ENCODE data around the gene MYDGF.
A peak's percentile ranks its signal among the peaks of the same experiment; 100 is the strongest.

The MYDGF gene

GRCh38 chr19:4639531-4640246 lies 30.5 kb downstream of the MYDGF start:
- Histone ChIP-seq H3K4me1 (ENCODE audit: insufficient read depth, low read length, severe bottlenecking) (peaks cover 43% of the 10 kb centered on the region), H3K9me2 (ENCODE audit: low read depth, low read length) (no peaks in the 10 kb centered on the region)

GRCh38 chr19:4638828-4639530 lies 31.2 kb downstream of the MYDGF start, which contains the start of gene TNFAIP8L1:
TNFAIP8L1 (plus strand) TSS chr19:4639516; CDS start chr19:4651870, 12,354 bp downstream.
- Histone ChIP-seq H3F3A (ENCODE audit: insufficient read depth, low read length) (no peaks in the 10 kb centered on the region), H4K20me1 (ENCODE audit: insufficient read depth, low read length) (no peaks in the 10 kb centered on the region), H3K27ac (ENCODE audit: low read depth, low read length, poor library complexity, severe bottlenecking) (peak within 1 kb of the TSS; percentile 86), H2AFZ (ENCODE audit: low read length) (no peak within 1 kb of the TSS), H3K4me1 (ENCODE audit: insufficient read depth, low read length, severe bottlenecking) (peaks cover 43% of the 10 kb centered on the region), H3K9ac (ENCODE audit: low read length) (peak within 1 kb of the TSS; percentile 95), H3K9me3 (ENCODE audit: low read length) (no peaks in the 10 kb centered on the region), H3K36me3 (ENCODE audit: insufficient read depth, low read length) (no peaks in the 10 kb centered on the region), H3K27me3 (ENCODE audit: insufficient read depth, low read length) (no peaks in the 10 kb centered on the region), H3K79me2 (ENCODE audit: insufficient read depth, low read length) (no peaks in the 10 kb centered on the region), H3K9me2 (ENCODE audit: low read depth, low read length) (no peaks in the 10 kb centered on the region), H3K4me2 (ENCODE audit: low read length) (peak within 1 kb of the TSS; percentile 95), H3K4me3 (ENCODE audit: low read depth, low read length, poor library complexity, severe bottlenecking) (peak within 1 kb of the TSS; percentile 96)
- TF ChIP-seq EZH2 (IDR thresholded peaks at IDR 0.05; ENCODE audit: borderline replicate concordance, low read length) (no peak), CTCF (IDR thresholded peaks at IDR 0.05; ENCODE audit: low read length) (no peak)

More at GRCh38 chr19:4639531-4640246, 30.5 kb downstream of the MYDGF start:
- peak overlapping the region; percentile 60 for H3K27ac ChIP-seq (ENCODE audit: low read depth, low read length, poor library complexity, severe bottlenecking)
- H2AFZ ChIP-seq (ENCODE audit: low read length): no peak overlapping the region
- peak overlapping the region; percentile 95 for H3K9ac ChIP-seq (ENCODE audit: low read length)
- no peaks in the 10 kb centered on the region for H3K27me3 ChIP-seq (ENCODE audit: insufficient read depth, low read length)
- no peaks in the 10 kb centered on the region for H4K20me1 ChIP-seq (ENCODE audit: insufficient read depth, low read length)
- no peak for TF ChIP-seq EZH2 (IDR thresholded peaks at IDR 0.05; ENCODE audit: borderline replicate concordance, low read length)
- TF ChIP-seq CTCF (IDR thresholded peaks at IDR 0.05; ENCODE audit: low read length): no peak
- H3K9me3 ChIP-seq (ENCODE audit: low read length): no peaks in the 10 kb centered on the region
- H3K4me2 ChIP-seq (ENCODE audit: low read length): peak overlapping the region; percentile 95
- no peaks in the 10 kb centered on the region for H3K79me2 ChIP-seq (ENCODE audit: insufficient read depth, low read length)
- H3F3A ChIP-seq (ENCODE audit: insufficient read depth, low read length): no peaks in the 10 kb centered on the region
- H3K4me3 ChIP-seq (ENCODE audit: low read depth, low read length, poor library complexity, severe bottlenecking): peak overlapping the region; percentile 96
- no peaks in the 10 kb centered on the region for H3K36me3 ChIP-seq (ENCODE audit: insufficient read depth, low read length)

- H3K4me2 ChIP-seq (ENCODE audit: low read length): peak overlapping the region; percentile 74
- H3K9me2 ChIP-seq (ENCODE audit: low read depth, low read length): no peaks in the 10 kb centered on the region
Measured at GRCh38 chr19:4638317-4638716, 31.8 kb downstream of the MYDGF start.

More at GRCh38 chr19:4638317-4638716, 31.8 kb downstream of the MYDGF start:
- Histone ChIP-seq H3K9me3 (ENCODE audit: low read length) (no peaks in the 10 kb centered on the region), H3F3A (ENCODE audit: insufficient read depth, low read length) (no peaks in the 10 kb centered on the region), H3K9ac (ENCODE audit: low read length) (peak overlapping the region; percentile 66; the same call in 1 of the 2 replicates), H2AFZ (ENCODE audit: low read length) (no peak overlapping the region), H3K27ac (ENCODE audit: low read depth, low read length, poor library complexity, severe bottlenecking) (peak overlapping the region; percentile 86), H3K27me3 (ENCODE audit: insufficient read depth, low read length) (no peaks in the 10 kb centered on the region), H3K79me2 (ENCODE audit: insufficient read depth, low read length) (no peaks in the 10 kb centered on the region), H4K20me1 (ENCODE audit: insufficient read depth, low read length) (no peaks in the 10 kb centered on the region), H3K4me3 (ENCODE audit: low read depth, low read length, poor library complexity, severe bottlenecking) (peak overlapping the region; percentile 49), H3K4me1 (ENCODE audit: insufficient read depth, low read length, severe bottlenecking) (peaks cover 43% of the 10 kb centered on the region), H3K36me3 (ENCODE audit: insufficient read depth, low read length) (no peaks in the 10 kb centered on the region)
- TF ChIP-seq EZH2 (IDR thresholded peaks at IDR 0.05; ENCODE audit: borderline replicate concordance, low read length): no peak
- TF ChIP-seq CTCF (IDR thresholded peaks at IDR 0.05; ENCODE audit: low read length): no peak

Measured in OCI-LY1 (cell line).